PC-9 (cell line): ENCODE measurements around the gene SPINK2. TPM values are rescaled to one million over a fixed set of nuclear protein-coding genes. Genes with fewer than 3 reads are reported as not detected.

Source experiments
- BruUV-seq: library from RNA; stranded (reverse); fragments of 400-500 nt; replicated peaks from 2 replicates; lab custom pipeline; 2021; lab: Mats Ljungman, UMichigan
- CTCF ChIA-PET: fragments of 300-600 bp; sonication (Branson Sonifier 250); formaldehyde crosslinking; loops from one replicate; lab custom pipeline; 2022; ENCODE audit warnings: antibody characterized with exemption; lab: Charles Lee
- POLR2A ChIA-PET: fragments of 300-600 bp; sonication (Branson Sonifier 250); formaldehyde crosslinking; loops from one replicate; lab custom pipeline; 2022; ENCODE audit warnings: antibody characterized with exemption; ENCODE audit not compliant: unreplicated experiment; lab: Charles Lee
- DNase-seq, 2 experiments: peaks; one replicate each; pipeline versions ENCODE4 v3.0.0 to v3.0.0-alpha.2; 2015 to 2022; ENCODE audit warnings: mixed read lengths in 1 of 2
- H2AFZ ChIP-seq: fragments of 200-600 bp; sonication (generic); 2 replicates; pipeline ENCODE4 v1.8.1; 2017; ENCODE audit warnings: antibody characterized with exemption
- H3F3A ChIP-seq: fragments of 200-600 bp; sonication (generic); 2 replicates; pipeline ENCODE4 v1.8.1; 2017; ENCODE audit warnings: antibody characterized with exemption, mild to moderate bottlenecking, low read depth; ENCODE audit not compliant: insufficient read depth
- H3K27ac ChIP-seq: fragments of 200-600 bp; sonication (generic); 2 replicates; pipeline ENCODE4 v1.6.1; 2016; ENCODE audit warnings: mixed run types
- H3K27me3 ChIP-seq: fragments of 200-600 bp; sonication (generic); 2 replicates; pipeline ENCODE4 v1.6.1; 2016; ENCODE audit warnings: low read depth, mixed run types; ENCODE audit not compliant: insufficient read depth
- H3K36me3 ChIP-seq: fragments of 200-600 bp; sonication (generic); 2 replicates; pipeline ENCODE4 v1.6.1; 2016; ENCODE audit warnings: low read depth, mixed run types
- H3K4me1 ChIP-seq: fragments of 200-600 bp; sonication (generic); replicated peaks from 2 replicates; pipeline ENCODE4 v1.6.1; 2016; ENCODE audit warnings: mixed run types; ENCODE audit not compliant: insufficient read depth
- H3K4me2 ChIP-seq: fragments of 200-600 bp; sonication (generic); 2 replicates; pipeline ENCODE4 v1.6.1; 2017; ENCODE audit warnings: mixed run types
- H3K4me3 ChIP-seq: fragments of 200-600 bp; sonication (generic); 2 replicates; pipeline ENCODE4 v1.6.1; 2016; ENCODE audit warnings: mixed run types
- H3K79me2 ChIP-seq: fragments of 200-600 bp; sonication (generic); 2 replicates; pipeline ENCODE4 v1.6.1; 2017; ENCODE audit warnings: low read depth, mixed run types
- H3K9me2 ChIP-seq: fragments of 200-600 bp; sonication (generic); 2 replicates; pipeline ENCODE4 v1.8.1; 2017; ENCODE audit warnings: mild to moderate bottlenecking; ENCODE audit not compliant: insufficient read depth
- H3K9me3 ChIP-seq: fragments of 200-600 bp; sonication (generic); 2 replicates; pipeline ENCODE4 v1.8.1; 2016; ENCODE audit warnings: low read depth; ENCODE audit not compliant: insufficient read depth
- H4K20me1 ChIP-seq: fragments of 200-600 bp; sonication (generic); 2 replicates; pipeline ENCODE4 v1.8.1; 2017; ENCODE audit not compliant: insufficient read depth
- EZH2 ChIP-seq: fragments of 200-600 bp; sonication (generic); IDR thresholded peaks from 2 replicates; pipeline ENCODE4 v1.8.0; 2017; ENCODE audit warnings: antibody characterized with exemption, low read depth
- intact Hi-C: fragments of 100-400 bp; cut with micrococcal nuclease; formaldehyde crosslinking; loops from one replicate; pipeline ENCODE4 v1.10.0; 2022; ENCODE audit not compliant: unreplicated experiment
- total RNA-seq: library from RNA; stranded (reverse); gene quantifications from 2 replicates; pipeline ENCODE4 v1.2.3, GENCODE V29; 2021
- TF ChIP-seq, protein P1 (sequence below): fragments of 200-600 bp; sonication (generic); conservative IDR thresholded peaks from 2 replicates; pipeline ENCODE4 v1.6.1; 2017; ENCODE audit warnings: mixed run types, antibody characterized with exemption, mild to moderate bottlenecking, moderate library complexity

SPINK2 gene
- total RNA-seq, 1 experiment from 2014 or later, result not detected

DNA sequence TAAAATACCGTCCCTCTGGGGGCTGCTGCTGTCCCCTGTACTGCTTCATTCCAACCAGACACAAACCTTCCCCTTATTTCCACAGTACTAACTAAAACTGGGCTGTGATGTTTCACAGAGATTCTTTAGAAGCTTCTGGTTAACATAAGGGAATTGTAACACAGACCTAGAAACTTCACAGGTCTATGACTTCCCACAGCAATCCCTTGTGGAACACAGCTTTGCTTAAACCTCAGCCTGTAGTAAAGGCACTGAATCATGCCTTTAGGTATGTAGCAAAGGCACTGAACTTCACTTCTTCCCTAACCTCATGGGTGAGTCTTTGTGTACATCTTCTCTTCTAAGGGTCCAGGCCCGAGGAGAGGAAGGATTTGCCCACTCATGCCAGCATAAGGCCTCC is 49.4 kb downstream of the SPINK2 start:
- Histone ChIP-seq H3K4me1 (no peaks in the 10 kb centered on the region), H3K36me3 (no peaks in the 10 kb centered on the region), H2AFZ (no peak overlapping the region), H3K4me2 (no peak overlapping the region), H3K9me3 (no peaks in the 10 kb centered on the region), H4K20me1 (no peaks in the 10 kb centered on the region), H3K9me2 (no peaks in the 10 kb centered on the region), H3K27ac (no peak overlapping the region), H3K27me3 (no peaks in the 10 kb centered on the region), H3F3A (no peaks in the 10 kb centered on the region), H3K79me2 (no peaks in the 10 kb centered on the region), H3K4me3 (no peak overlapping the region)
- ChIA-PET POLR2A (no interaction called here), CTCF (interaction anchor here (0.6 kb wide), 1 partner anchor 15 kb away, joined by 3 read pairs; no protein-coding TSS in a partner anchor)
- no TSS peak for BruUV-seq
- no peak for DNase-seq
- intact Hi-C loops, result no loop called here
- TF ChIP-seq, protein P1, sequence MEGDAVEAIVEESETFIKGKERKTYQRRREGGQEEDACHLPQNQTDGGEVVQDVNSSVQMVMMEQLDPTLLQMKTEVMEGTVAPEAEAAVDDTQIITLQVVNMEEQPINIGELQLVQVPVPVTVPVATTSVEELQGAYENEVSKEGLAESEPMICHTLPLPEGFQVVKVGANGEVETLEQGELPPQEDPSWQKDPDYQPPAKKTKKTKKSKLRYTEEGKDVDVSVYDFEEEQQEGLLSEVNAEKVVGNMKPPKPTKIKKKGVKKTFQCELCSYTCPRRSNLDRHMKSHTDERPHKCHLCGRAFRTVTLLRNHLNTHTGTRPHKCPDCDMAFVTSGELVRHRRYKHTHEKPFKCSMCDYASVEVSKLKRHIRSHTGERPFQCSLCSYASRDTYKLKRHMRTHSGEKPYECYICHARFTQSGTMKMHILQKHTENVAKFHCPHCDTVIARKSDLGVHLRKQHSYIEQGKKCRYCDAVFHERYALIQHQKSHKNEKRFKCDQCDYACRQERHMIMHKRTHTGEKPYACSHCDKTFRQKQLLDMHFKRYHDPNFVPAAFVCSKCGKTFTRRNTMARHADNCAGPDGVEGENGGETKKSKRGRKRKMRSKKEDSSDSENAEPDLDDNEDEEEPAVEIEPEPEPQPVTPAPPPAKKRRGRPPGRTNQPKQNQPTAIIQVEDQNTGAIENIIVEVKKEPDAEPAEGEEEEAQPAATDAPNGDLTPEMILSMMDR, result no peak
- no peak for TF ChIP-seq EZH2

- intact Hi-C loops, result no loop called here
- no peak for TF ChIP-seq EZH2
- TF ChIP-seq, protein P1, result no peak
- Histone ChIP-seq H4K20me1 (no peaks in the 10 kb centered on the region), H2AFZ (no peak overlapping the region), H3F3A (no peaks in the 10 kb centered on the region), H3K27ac (no peak overlapping the region), H3K9me3 (no peaks in the 10 kb centered on the region), H3K4me2 (no peak overlapping the region), H3K79me2 (no peaks in the 10 kb centered on the region), H3K4me1 (no peaks in the 10 kb centered on the region), H3K4me3 (no peak overlapping the region), H3K36me3 (no peaks in the 10 kb centered on the region), H3K27me3 (no peaks in the 10 kb centered on the region), H3K9me2 (no peaks in the 10 kb centered on the region)
- DNase-seq, result no peak
- CTCF ChIA-PET, result interaction anchor here (0.7 kb wide), 1 partner anchor 302 kb away, joined by 3 read pairs; no protein-coding TSS in a partner anchor
- BruUV-seq, result no TSS peak
- POLR2A ChIA-PET, result no interaction called here
Observed at GRCh38 chr4:56768763-56769162, 52.7 kb downstream of the SPINK2 start.

DNA sequence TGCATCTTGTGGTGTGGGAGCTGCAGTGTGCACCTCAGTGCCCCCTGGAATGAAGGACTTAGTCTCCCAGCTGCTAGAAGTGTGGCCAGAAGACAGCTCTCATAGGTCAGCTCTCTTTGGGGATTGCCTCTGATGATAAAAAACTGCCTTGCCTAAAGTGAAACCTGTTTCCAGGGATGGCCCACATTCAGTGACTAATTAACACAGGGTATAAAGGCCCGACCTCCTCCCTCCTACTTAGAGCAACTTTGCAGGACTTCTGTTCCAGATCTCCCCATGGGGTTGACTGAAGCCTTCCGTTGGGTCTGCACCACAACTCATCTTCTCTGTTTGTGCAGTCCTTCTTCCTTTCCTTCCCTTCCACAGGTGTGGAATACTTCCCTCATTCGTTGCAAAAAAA is 53.2 kb downstream of the SPINK2 start:
- H3K9me3 ChIP-seq, result no peaks in the 10 kb centered on the region
- no peak overlapping the region for H3K27ac ChIP-seq
- no peak overlapping the region for H3K4me2 ChIP-seq
- ChIA-PET CTCF (no interaction called here), POLR2A (interaction anchor here (0.6 kb wide), 1 partner anchor 1013 kb away, joined by 7 read pairs; no protein-coding TSS in a partner anchor)
- H3K27me3 ChIP-seq, result no peaks in the 10 kb centered on the region
- no peaks in the 10 kb centered on the region for H3K4me1 ChIP-seq
- no peaks in the 10 kb centered on the region for H3K9me2 ChIP-seq
- DNase-seq, result no peak
- H3K79me2 ChIP-seq, result no peaks in the 10 kb centered on the region
- intact Hi-C loops, result no loop called here
- H4K20me1 ChIP-seq, result no peaks in the 10 kb centered on the region
- no peak for TF ChIP-seq EZH2
- TF ChIP-seq, protein P1, result no peak
- no peaks in the 10 kb centered on the region for H3K36me3 ChIP-seq
- no peaks in the 10 kb centered on the region for H3F3A ChIP-seq
- no TSS peak for BruUV-seq
- H2AFZ ChIP-seq, result no peak overlapping the region
- no peak overlapping the region for H3K4me3 ChIP-seq
